SH-SY5Y (cell line): Measurements from ENCODE around the gene TSPAN17.

ENCODE experiments used
- GATA2 ChIP-seq: IDR thresholded peaks from 2 replicates; pipeline ENCODE4 v1.6.1; 2011; ENCODE audit warnings: mild to moderate bottlenecking, low read depth, low read length
- GATA3 ChIP-seq: IDR thresholded peaks from 2 replicates; pipeline ENCODE4 v1.6.1; 2011; ENCODE audit warnings: low read depth, mild to moderate bottlenecking, low read length, moderate library complexity

GRCh38 chr5:176639208-176639607, 8.1 kb upstream of the TSPAN17 start:
- TF ChIP-seq GATA2 (no peak), GATA3 (no peak)
